Measurements from ENCODE around the gene ZIC1.
A peak's percentile ranks its signal among the peaks of the same experiment; 100 is the strongest.

Gene ZIC1

DNA sequence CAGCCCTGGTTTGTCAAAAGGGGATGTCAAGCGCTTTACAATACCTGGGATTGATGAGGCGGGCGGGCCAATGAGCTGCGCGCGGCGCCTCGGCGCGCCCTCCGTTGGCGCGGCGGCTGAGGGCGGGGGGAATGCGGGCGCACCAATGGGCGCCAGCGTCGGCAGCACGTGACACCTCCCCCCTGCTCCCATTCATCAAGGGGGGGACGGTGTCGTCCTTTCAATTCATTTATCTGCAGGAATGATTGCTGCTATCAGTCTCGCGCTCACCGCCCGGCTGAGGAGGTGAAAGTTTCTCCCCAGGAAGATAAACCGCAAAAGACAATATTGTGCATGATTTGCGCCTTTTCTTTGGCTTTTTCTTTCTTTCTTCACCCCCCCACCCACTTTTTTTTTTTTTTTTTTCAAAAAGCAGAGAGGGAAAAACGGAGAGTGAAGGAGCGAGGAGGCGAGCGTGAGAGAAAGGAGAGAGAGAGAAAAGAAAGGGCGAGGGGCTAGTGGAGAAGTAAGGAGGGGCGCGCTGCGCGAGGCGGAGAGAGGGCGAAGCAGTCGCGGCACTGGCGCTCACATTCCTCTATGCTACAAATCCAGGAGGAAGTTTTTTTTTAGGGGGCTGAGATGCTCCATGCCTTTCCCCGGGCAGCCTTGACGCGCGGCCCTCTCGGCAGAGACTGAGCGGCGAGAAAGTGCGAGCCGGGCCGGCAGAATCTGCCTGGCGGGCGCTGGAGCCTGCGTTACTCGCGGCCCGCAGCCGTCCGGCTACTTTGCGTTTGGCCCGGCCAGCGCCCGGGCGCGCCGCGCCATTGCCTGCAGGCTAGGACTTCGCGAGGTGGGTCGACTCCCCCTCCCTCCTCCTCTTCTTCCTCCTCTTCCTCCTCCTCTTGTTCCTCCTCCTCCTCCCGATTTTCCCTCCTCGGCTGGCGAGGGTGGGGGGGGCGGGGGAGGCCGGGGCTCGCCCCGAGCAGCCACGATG, at the start of gene ZIC1:
ZIC1 (plus strand) TSS at position 223 of the 973 bp plus-strand sequence; CDS start at position 971, 748 bp downstream.
- DNase-seq (ENCODE audit: low spot score), result peak; percentile 64

- DNase-seq (ENCODE audit: low spot score), result no peak
Measured at GRCh38 chr3:147360051-147360439, 49.1 kb upstream of the ZIC1 start.

- no peak for DNase-seq (ENCODE audit: low spot score)
Measured at GRCh38 chr3:147360646-147361453, 48.3 kb upstream of the ZIC1 start.

- peak; percentile 72 for DNase-seq (ENCODE audit: low spot score)
Measured at GRCh38 chr3:147361454-147362420, 47.4 kb upstream of the ZIC1 start.

DNA sequence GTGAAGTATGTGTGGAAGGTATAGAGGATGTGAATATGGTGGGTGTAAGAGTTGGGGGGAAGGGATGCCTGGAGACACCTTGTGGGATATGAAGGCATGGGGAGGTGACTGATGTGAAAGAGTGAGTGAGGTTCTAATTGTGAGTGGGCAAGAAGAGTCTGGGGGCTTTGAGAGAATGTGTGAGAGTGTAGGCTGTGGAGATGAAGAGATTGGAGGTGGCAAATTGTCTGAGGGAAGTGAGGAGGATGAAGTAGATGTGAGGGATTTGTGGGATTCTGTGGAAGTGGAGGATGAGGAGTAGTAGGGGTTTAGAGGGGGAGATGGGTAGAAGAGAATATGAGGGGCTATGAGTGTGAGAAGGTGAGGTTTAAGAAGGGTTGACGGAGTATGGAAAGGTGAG, 44.4 kb upstream of the ZIC1 start:
- no peak for DNase-seq (ENCODE audit: low spot score)

DNA sequence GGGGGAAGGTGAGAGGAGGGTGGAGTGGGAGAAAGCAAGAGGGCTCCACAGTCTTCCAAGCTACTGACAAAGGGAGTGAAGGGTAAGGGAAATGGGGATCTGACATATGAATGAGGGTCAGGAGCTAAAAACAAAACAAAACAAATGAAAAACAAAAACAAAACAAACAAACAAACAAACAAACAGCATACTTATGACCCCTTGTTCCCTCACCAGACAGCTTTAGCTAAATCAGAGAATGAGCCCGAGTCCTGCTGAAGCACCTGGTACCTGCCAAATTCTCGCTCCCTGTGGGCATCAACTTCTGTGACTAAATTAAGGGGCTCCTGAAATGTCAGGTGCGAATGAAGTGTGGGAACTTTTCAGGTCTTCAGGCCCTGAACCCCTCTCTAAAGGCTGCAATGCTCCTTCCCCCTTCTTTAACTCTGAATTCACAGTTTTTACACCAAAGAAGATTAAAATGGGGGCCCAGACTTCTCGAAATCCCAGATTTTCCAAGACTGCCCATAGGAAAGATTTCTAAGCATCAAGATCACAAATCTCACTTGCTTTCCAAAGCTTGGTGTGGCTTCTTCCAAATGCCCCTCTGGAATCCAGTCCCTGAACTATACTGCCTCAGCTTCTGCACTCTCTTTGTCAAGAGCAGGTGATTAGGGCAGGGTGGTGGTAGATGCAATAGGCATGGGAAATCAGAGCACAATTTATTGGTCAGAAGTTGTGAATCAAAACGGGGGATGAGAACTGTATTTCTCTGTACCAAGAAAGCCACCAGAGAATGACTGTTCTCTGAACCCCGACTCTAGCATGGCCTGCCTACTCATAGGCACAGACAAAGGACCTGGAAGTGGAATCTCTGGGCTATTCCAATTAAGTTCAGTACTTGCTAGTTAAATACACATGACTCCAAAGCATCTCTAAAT, 43.7 kb upstream of the ZIC1 start:
- no peak for DNase-seq (ENCODE audit: low spot score)

- DNase-seq (ENCODE audit: low spot score), result no peak
Measured at GRCh38 chr3:147367676-147368075, 41.5 kb upstream of the ZIC1 start.

DNA sequence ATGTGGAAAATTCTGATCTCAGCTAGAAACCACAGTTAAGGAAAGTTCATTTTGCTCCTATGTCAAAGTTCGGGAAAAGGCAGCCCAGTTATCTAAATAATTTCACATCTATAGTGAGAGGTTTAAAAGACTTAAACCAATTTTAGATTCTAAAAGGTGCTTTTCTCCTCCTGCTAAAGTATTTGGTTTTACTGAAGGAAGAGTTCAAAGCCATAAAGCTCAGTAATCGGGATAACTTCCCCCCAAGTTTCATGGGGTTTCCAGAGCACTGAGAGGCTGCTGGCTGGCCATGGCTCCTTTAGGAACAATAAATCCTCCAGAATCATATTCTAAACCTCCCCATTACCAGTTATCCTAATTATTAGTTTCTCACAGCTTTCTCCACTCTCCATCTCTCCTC, 41.0 kb upstream of the ZIC1 start:
- DNase-seq (ENCODE audit: low spot score), result no peak

DNA sequence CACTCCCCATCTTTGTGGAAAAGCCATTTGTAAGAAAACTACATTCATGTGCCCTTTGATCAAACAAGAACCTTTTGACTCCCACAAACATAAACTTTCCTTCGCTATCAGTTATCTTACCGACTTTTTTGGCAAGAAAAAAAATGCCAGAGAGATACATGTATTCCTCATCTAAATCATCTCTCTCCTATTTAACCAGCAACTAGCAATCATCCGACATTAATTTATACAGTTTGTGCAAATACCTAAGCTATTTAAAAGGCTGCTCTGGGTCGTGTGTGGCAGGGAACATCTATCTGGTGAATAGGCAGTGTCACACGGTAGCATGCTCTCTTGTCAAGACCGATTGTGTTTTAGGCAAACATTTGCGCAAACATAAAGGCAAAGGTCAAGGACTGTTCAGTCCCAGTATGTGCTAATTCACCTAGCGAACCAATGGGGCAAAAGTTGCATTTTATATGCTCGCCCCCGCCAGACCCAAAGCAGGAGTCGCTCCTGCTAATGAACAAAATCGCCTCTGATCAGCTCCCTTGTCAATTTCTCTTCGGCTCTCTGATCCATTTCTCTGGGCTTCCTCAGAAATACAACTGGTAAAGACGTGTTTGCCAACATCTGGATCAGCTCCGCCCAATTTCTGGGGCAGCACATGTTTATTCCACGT, 40.5 kb upstream of the ZIC1 start:
- peak; percentile 39 for DNase-seq (ENCODE audit: low spot score)

DNA sequence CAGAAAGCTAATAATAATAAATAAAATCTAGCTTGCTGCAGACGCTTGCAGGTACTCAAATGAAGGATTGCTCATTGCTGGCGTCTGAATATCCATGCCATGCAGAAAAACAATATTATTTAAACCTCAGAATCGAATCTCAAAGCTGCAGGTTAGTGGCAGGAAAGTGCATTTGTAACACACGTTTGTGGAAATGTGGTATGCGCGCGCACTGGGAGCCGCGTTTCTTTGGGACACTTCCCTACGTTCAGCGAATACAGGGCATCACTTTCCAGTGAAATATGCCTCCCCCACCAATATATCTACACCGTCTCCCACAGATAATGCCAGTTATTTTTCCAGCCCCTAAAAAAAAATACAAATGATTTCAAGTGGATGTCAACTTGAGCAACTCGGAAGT, 39.9 kb upstream of the ZIC1 start:
- DNase-seq (ENCODE audit: low spot score), result no peak

GRCh38 chr3:147369661-147370123, 39.5 kb upstream of the ZIC1 start:
- no peak for DNase-seq (ENCODE audit: low spot score)

- DNase-seq (ENCODE audit: low spot score), result no peak
Measured at GRCh38 chr3:147370349-147370748, 38.8 kb upstream of the ZIC1 start.

DNA sequence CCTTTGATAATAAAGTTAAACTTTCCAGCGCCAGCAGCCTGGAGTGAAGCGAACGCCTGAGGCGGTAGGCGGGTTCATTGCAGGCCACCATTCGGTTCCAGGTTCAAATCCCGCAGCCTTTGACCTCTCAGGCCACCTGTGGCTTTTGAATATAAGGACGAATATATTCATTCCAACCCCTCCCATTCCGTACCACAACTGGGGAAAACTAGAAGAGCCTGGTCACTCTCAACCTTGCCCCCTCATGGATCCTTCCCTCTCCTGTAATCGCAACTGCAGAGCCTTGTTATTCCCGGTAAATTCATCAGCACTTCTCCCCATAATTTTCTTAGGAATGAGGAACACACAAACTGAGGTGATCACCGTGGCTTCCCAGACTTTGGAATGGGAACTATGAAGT, 38.0 kb upstream of the ZIC1 start:
- no peak for DNase-seq (ENCODE audit: low spot score)

- DNase-seq (ENCODE audit: low spot score), result no peak
Measured at GRCh38 chr3:147371771-147372340, 37.3 kb upstream of the ZIC1 start.

- no peak for DNase-seq (ENCODE audit: low spot score)
Measured at GRCh38 chr3:147372525-147373027, 36.6 kb upstream of the ZIC1 start.

DNA sequence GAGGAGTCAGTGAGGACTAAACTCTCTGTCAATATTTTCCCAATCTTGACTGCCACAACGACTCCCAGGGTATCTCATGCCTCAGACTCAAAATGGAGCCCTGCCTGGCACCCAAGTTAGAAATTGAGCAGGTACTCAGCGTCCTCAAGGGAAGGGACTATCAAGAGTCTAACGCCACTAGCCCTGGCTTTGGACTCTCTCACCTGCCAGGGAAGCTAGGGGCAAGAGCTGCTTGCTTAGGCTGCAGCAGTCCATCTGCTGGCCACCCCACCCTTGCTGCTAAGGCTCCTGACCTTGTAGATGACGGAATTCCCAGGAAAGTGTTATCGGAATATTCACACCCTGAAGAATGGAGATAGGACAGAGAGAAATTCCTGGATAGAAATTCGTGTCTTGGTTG, 35.9 kb upstream of the ZIC1 start:
- no peak for DNase-seq (ENCODE audit: low spot score)

DNA sequence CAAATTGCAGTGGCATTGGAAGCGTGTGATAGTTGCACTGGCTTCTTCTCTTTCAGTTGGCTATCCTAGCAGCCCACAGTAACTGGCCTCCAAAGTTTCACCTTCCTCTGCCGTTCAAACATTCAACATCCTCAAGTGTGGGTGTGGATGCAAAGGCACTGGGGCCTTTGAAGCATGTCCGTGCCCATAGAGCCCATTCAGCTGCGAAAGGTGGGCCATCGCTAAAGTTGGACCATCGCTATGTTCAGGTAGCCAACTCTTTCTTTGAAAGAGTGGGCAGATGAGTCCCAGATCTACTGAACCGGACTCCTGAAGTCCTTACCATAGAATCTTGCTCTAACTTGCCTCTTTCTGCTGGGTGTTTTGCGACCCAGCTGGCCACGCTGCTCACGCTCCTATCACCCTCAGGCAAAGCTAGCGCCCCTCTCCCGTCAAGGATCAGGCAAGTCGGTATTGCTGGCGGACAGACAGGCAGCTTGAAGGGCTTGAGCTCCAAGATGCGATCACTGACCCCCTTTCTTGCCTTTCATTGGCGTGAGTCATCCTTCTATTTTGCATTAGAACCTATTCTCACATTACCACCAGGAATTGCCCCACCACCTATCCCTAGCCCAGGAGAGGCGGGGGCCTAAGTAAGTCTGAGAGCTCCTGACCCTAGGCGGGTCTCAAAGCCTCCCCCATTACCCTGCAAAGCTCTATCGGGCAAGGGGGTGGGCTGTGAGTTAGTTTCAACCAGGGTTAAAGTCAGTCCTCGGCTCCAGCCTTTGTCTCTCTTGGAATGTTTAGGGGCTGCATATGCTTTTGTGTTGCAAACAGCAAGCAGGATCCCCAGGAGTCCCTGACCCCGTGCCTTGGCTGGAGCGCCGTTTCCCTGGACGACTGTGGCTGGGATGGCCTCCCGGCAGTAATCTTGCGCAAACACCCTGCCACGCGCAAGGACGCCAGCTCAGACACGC, 31.5 kb upstream of the ZIC1 start:
- no peak for DNase-seq (ENCODE audit: low spot score)

GRCh38 chr3:147379651-147380050, 29.5 kb upstream of the ZIC1 start:
- no peak for DNase-seq (ENCODE audit: low spot score)
